Activated CD4-positive, alpha-beta T cell treated with anti-CD3 and anti-CD28 coated beads, Interleukin-2, amount 10 ng/mL, durations not matched to agents 24 days and 14 days (primary cell): ENCODE results near the gene XAGE1A. TPM values are rescaled to one million over a fixed set of nuclear protein-coding genes. Genes with fewer than 3 reads are reported as not detected.
"Not testable (repeated sequence)": the region's sequence is repeated elsewhere in the genome, so short reads cannot be mapped to it uniquely, and the experiment has no call there.

Experiments used
- DNase-seq: peaks from one replicate; pipeline ENCODE4 v3.0.0; 2022
- H3K27ac Mint-ChIP-seq: one replicate; pipeline ENCODE4 v1.8.0; 2022; ENCODE audit warnings: mild to moderate bottlenecking, mixed read lengths
- H3K27me3 Mint-ChIP-seq: one replicate; pipeline ENCODE4 v1.8.0; 2022; ENCODE audit warnings: mixed read lengths
- H3K36me3 Mint-ChIP-seq: one replicate; pipeline ENCODE4 v1.8.0; 2022; ENCODE audit warnings: low read depth, mild to moderate bottlenecking, mixed read lengths
- H3K4me1 Mint-ChIP-seq: one replicate; pipeline ENCODE4 v1.8.0; 2021; ENCODE audit warnings: mixed read lengths
- H3K4me3 Mint-ChIP-seq: one replicate; pipeline ENCODE4 v1.8.0; 2022; ENCODE audit warnings: mild to moderate bottlenecking, moderate library complexity, mixed read lengths
- H3K9me3 Mint-ChIP-seq: one replicate; pipeline ENCODE4 v1.8.0; 2021; ENCODE audit warnings: mixed read lengths
- intact Hi-C: fragments of 100-400 bp; cut with micrococcal nuclease; formaldehyde crosslinking; loops from one replicate; pipeline ENCODE4 v1.15.1; 2023
- total RNA-seq: library from RNA; stranded (reverse); gene quantifications from 2 replicates; pipeline ENCODE4 v1.2.3, GENCODE V29; 2022

XAGE1A gene
- not detected in 2 replicates for total RNA-seq

GRCh38 chrX:52495545-52496418, at the start of gene XAGE1A:
Gene XAGE1A, plus strand, starts transcription at chrX:52495808. Its CDS starts 1,554 bp downstream, at chrX:52497362.
- intact Hi-C loops, H3K9me3 Mint-ChIP-seq, H3K4me3 Mint-ChIP-seq, H3K36me3 Mint-ChIP-seq, H3K27ac Mint-ChIP-seq, H3K27me3 Mint-ChIP-seq, H3K4me1 Mint-ChIP-seq, DNase-seq: not testable (repeated sequence)

GRCh38 chrX:52452031-52452430, 43.6 kb upstream of the XAGE1A start:
- H3K4me1 Mint-ChIP-seq, H3K9me3 Mint-ChIP-seq, H3K27me3 Mint-ChIP-seq, DNase-seq, H3K27ac Mint-ChIP-seq, H3K4me3 Mint-ChIP-seq, intact Hi-C loops, H3K36me3 Mint-ChIP-seq: not testable (repeated sequence)

- H3K27ac Mint-ChIP-seq, H3K9me3 Mint-ChIP-seq, H3K27me3 Mint-ChIP-seq, H3K4me1 Mint-ChIP-seq, DNase-seq, H3K4me3 Mint-ChIP-seq, intact Hi-C loops, H3K36me3 Mint-ChIP-seq: not testable (repeated sequence)
Observed at GRCh38 chrX:52471301-52471700, 24.3 kb upstream of the XAGE1A start.

GRCh38 chrX:52496419-52496772, 788 bp downstream of the XAGE1A start:
- H3K4me1 Mint-ChIP-seq, intact Hi-C loops, H3K27ac Mint-ChIP-seq, DNase-seq, H3K27me3 Mint-ChIP-seq, H3K36me3 Mint-ChIP-seq, H3K4me3 Mint-ChIP-seq, H3K9me3 Mint-ChIP-seq: not testable (repeated sequence)

GRCh38 chrX:52501362-52501761, 5.8 kb downstream of the XAGE1A start:
- H3K4me1 Mint-ChIP-seq, DNase-seq, H3K27me3 Mint-ChIP-seq, H3K9me3 Mint-ChIP-seq, intact Hi-C loops, H3K27ac Mint-ChIP-seq, H3K4me3 Mint-ChIP-seq, H3K36me3 Mint-ChIP-seq: not testable (repeated sequence)

DNA sequence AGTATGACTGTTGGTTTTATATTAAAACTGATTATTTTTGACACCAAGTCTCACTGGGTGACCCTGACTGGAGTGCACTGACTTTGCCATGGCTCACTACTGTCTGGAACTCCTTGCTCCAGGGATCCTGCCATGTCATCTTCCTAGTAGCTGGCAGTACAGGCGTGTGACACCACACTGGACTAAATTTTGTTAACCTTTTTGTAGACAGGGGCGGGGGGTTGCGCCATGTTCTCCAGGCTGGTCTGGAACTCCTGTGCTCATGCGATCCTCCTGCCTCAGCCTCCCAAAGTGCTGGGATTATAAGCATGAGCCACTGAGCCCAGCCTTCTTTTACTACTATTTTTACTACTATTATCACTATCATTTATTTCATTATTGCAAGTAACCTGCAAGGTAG, 8.9 kb downstream of the XAGE1A start:
- intact Hi-C loops, result no loop called here
- Mint-ChIP-seq H3K9me3 (no peaks in the 10 kb centered on the region), H3K27me3 (peaks cover 1% of the 10 kb centered on the region), H3K36me3 (no peaks in the 10 kb centered on the region), H3K4me1 (no peaks in the 10 kb centered on the region), H3K4me3 (no peak overlapping the region), H3K27ac (no peak overlapping the region)
- DNase-seq, result no peak

DNA sequence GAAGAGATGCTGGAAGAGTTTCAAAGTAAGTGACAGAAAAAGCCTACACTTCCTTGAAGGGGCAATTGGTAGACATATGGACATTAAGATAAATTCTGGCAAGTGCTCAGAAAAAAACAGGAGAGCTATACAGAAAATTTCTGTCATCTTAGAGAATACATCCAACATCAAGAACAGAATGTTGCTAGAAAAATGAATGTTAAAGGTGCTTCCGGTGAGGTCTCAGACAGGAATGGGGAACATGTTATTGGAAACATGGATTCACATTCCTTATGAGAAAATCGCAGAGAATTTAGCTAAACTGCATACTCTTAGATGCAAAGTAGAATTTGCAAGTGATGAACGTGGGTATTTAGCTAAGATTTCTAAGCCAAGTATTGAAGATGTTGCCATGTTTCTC, 11.7 kb downstream of the XAGE1A start:
- no peaks in the 10 kb centered on the region for H3K36me3 Mint-ChIP-seq
- H3K27me3 Mint-ChIP-seq, result peaks cover 1% of the 10 kb centered on the region
- intact Hi-C loops, result no loop called here
- H3K4me1 Mint-ChIP-seq, result no peaks in the 10 kb centered on the region
- H3K9me3 Mint-ChIP-seq, result no peaks in the 10 kb centered on the region
- H3K27ac Mint-ChIP-seq, result no peak overlapping the region
- DNase-seq, result no peak
- no peak overlapping the region for H3K4me3 Mint-ChIP-seq

GRCh38 chrX:52509916-52510315, 14.3 kb downstream of the XAGE1A start:
- DNase-seq, result no peak
- no peak overlapping the region for H3K4me3 Mint-ChIP-seq
- no peaks in the 10 kb centered on the region for H3K9me3 Mint-ChIP-seq
- intact Hi-C loops, result no loop called here
- H3K27ac Mint-ChIP-seq, result no peak overlapping the region
- no peaks in the 10 kb centered on the region for H3K4me1 Mint-ChIP-seq
- no peaks in the 10 kb centered on the region for H3K36me3 Mint-ChIP-seq
- H3K27me3 Mint-ChIP-seq, result peaks cover 1% of the 10 kb centered on the region

GRCh38 chrX:52511126-52511525, 15.5 kb downstream of the XAGE1A start:
- DNase-seq, H3K4me1 Mint-ChIP-seq, H3K27me3 Mint-ChIP-seq, H3K4me3 Mint-ChIP-seq, H3K27ac Mint-ChIP-seq, intact Hi-C loops, H3K36me3 Mint-ChIP-seq, H3K9me3 Mint-ChIP-seq: not testable (repeated sequence)

DNA sequence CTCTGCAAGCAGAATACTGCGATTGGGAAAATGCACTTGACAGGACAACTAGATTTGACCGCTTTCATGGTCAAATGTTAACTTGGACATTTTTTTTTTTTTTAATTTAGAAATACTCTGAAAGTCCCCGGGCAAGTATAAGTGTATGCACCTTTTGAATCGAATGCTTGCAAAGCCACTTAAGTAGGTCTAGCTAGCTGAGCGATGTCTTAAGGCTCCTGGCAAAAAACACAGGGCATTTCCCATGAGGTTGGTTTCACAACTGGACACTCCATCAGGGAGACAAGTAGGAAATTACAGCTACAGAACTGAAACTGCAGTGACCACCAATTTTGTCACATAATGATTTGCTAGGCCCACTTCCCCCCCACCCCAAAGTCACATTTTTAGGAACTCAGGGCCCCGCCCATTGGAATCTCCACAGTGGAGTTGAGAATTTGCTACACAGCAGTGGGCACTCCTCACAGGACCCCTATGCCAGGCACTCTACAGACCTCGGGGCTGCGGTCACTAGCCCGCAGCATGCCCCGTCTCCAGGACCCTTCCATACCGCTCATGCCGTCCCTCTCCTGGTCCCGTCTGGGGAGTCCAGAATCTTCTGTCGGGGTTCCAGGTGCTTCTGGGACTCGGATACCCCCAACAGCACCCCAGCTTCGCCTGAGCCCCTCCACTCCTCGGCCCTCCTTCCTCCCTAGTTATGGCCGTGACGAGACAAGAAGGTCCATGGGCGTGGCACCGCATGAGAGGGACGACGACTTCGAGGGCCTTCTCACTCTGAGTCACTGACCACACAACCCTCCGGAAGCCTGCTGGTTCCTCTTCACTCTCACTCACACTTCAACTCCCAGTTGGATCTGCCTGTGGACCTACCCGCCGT, 20.7 kb downstream of the XAGE1A start:
- intact Hi-C loops, result not testable (repeated sequence)

DNA sequence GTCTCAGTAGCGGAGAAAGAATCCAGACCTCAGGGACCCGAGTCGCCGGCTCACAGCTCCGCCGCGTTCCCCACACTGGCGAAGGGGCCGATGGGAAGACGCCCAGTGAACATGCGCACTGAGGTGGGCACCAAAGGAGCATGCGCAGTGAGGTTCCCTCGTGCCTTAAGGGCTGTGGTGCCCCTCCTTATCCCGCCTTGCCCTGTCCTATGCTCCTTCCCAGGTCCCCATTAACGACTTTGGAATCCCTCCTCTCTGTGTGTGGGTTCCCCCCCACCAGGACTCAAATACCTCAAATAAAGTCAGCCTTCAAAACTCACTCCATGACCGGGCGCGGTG, 21.3 kb downstream of the XAGE1A start, which contains the start of gene XAGE1B:
TSS of gene XAGE1B (minus strand) at position 77 of the 339 bp plus-strand sequence. CDS start 1,536 bp downstream, outside the sequence.
- intact Hi-C loops, H3K27me3 Mint-ChIP-seq, H3K27ac Mint-ChIP-seq, H3K36me3 Mint-ChIP-seq, H3K9me3 Mint-ChIP-seq, H3K4me3 Mint-ChIP-seq, DNase-seq, H3K4me1 Mint-ChIP-seq: not testable (repeated sequence)

More for the DNA sequence above, 20.7 kb downstream of the XAGE1A start:
- not testable (repeated sequence) for DNase-seq, H3K36me3 Mint-ChIP-seq, H3K4me3 Mint-ChIP-seq, H3K27ac Mint-ChIP-seq, H3K9me3 Mint-ChIP-seq, H3K4me1 Mint-ChIP-seq, H3K27me3 Mint-ChIP-seq

- intact Hi-C loops, H3K9me3 Mint-ChIP-seq, H3K4me1 Mint-ChIP-seq, H3K36me3 Mint-ChIP-seq, DNase-seq, H3K27me3 Mint-ChIP-seq, H3K27ac Mint-ChIP-seq, H3K4me3 Mint-ChIP-seq: not testable (repeated sequence)
Observed at GRCh38 chrX:52541051-52541450, 45.4 kb downstream of the XAGE1A start.

- no peak for DNase-seq
- H3K4me3 Mint-ChIP-seq, result no peak overlapping the region
- no peaks in the 10 kb centered on the region for H3K9me3 Mint-ChIP-seq
- no peaks in the 10 kb centered on the region for H3K36me3 Mint-ChIP-seq
- H3K4me1 Mint-ChIP-seq, result no peaks in the 10 kb centered on the region
- intact Hi-C loops, result no loop called here
- H3K27me3 Mint-ChIP-seq, result no peaks in the 10 kb centered on the region
- H3K27ac Mint-ChIP-seq, result no peak overlapping the region
Observed at GRCh38 chrX:52542311-52542710, 46.7 kb downstream of the XAGE1A start.

GRCh38 chrX:52544147-52544840, 48.7 kb downstream of the XAGE1A start:
- Mint-ChIP-seq H3K4me3 (no peak overlapping the region), H3K4me1 (no peaks in the 10 kb centered on the region), H3K9me3 (no peaks in the 10 kb centered on the region), H3K27ac (no peak overlapping the region), H3K36me3 (no peaks in the 10 kb centered on the region), H3K27me3 (no peaks in the 10 kb centered on the region)
- DNase-seq, result no peak
- intact Hi-C loops, result no loop called here
